Mesodermal cell (in vitro differentiated cells): ENCODE results near the gene NAA20.

Experiments
- H3K27ac ChIP-seq: 2 replicates; pipeline ENCODE4 v1.7.0; 2013; ENCODE audit warnings: mild to moderate bottlenecking, low read depth, low read length, moderate library complexity; ENCODE audit not compliant: severe bottlenecking
- H3K36me3 ChIP-seq: 2 replicates; pipeline ENCODE4 v1.7.1; 2013; ENCODE audit warnings: mild to moderate bottlenecking, low read length, moderate library complexity; ENCODE audit not compliant: control insufficient read depth, insufficient read depth
- H3K4me1 ChIP-seq: one replicate; pipeline ENCODE4 v1.7.1; 2013; ENCODE audit warnings: mild to moderate bottlenecking, low read length; ENCODE audit not compliant: insufficient read depth, control insufficient read depth, poor library complexity, severe bottlenecking
- H3K4me3 ChIP-seq: 2 replicates; pipeline ENCODE4 v1.7.0; 2013; ENCODE audit warnings: low read length, control low read depth, mild to moderate bottlenecking; ENCODE audit not compliant: insufficient read depth, poor library complexity, severe bottlenecking; ENCODE audit errors: extremely low read depth
- H3K9me3 ChIP-seq: 2 replicates; pipeline ENCODE4 v1.7.1; 2013; ENCODE audit warnings: mild to moderate bottlenecking, low read length, moderate library complexity; ENCODE audit not compliant: control insufficient read depth
- WGBS, 2 experiments: methylation state at CpG; one replicate each; pipeline ENCODE4 v1.1.5; 2013; ENCODE audit warnings: missing lambda C conversion rate in 2 of 2; ENCODE audit not compliant: insufficient coverage in 2 of 2; 5-methylcytosine and 5-hydroxymethylcytosine counted together

NAA20 gene

GRCh38 chr20:20075032-20075431, 57.9 kb downstream of the NAA20 start:
- H3K4me1 ChIP-seq, result peaks cover 9% of the 10 kb centered on the region
- no peaks in the 10 kb centered on the region for H3K36me3 ChIP-seq
- 88 to 98% methylated on average over 1 to 4 of the region's 4 CpGs for WGBS, 2 experiments
- no peaks in the 10 kb centered on the region for H3K9me3 ChIP-seq
- H3K4me3 ChIP-seq, result no peak overlapping the region
- H3K27ac ChIP-seq, result no peak overlapping the region

GRCh38 chr20:20076297-20077065, 59.3 kb downstream of the NAA20 start:
- H3K9me3 ChIP-seq, result no peaks in the 10 kb centered on the region
- H3K4me3 ChIP-seq, result no peak overlapping the region
- WGBS, 2 experiments, result 89 to 92% methylated on average over 4 to 7 of the region's 9 CpGs
- H3K4me1 ChIP-seq, result peaks cover 6% of the 10 kb centered on the region
- no peaks in the 10 kb centered on the region for H3K36me3 ChIP-seq
- no peak overlapping the region for H3K27ac ChIP-seq

GRCh38 chr20:20078041-20078440, 60.9 kb downstream of the NAA20 start:
- Histone ChIP-seq H3K36me3 (no peaks in the 10 kb centered on the region), H3K27ac (no peak overlapping the region), H3K9me3 (no peaks in the 10 kb centered on the region), H3K4me1 (peaks cover 6% of the 10 kb centered on the region), H3K4me3 (no peak overlapping the region)
- WGBS, 2 experiments, result 90 to 93% methylated on average over 3 to 4 of the region's 4 CpGs

- no peaks in the 10 kb centered on the region for H3K36me3 ChIP-seq
- no peaks in the 10 kb centered on the region for H3K9me3 ChIP-seq
- no peak overlapping the region for H3K4me3 ChIP-seq
- H3K4me1 ChIP-seq, result peaks cover 3% of the 10 kb centered on the region
- WGBS, 2 experiments, result 49 to 100% methylated on average over 1 to 3 of the region's 5 CpGs
- no peak overlapping the region for H3K27ac ChIP-seq
Observed at GRCh38 chr20:20079102-20079784, 62.1 kb downstream of the NAA20 start.
